GM18907 (cell line): Measurements from ENCODE around the gene PDIA6.
"Not testable (repeated sequence)": the region's sequence is repeated elsewhere in the genome, so short reads cannot be mapped to it uniquely, and the experiment has no call there.

Experiments
- ATAC-seq: cut with Tn5 transposase; IDR thresholded peaks from one replicate; pipeline ENCODE4 v1.9.1; 2021; ENCODE audit warnings: mild to moderate bottlenecking, moderate library complexity; ENCODE audit not compliant: unreplicated experiment

Gene PDIA6

GRCh38 chr2:10785260-10785659 lies 27.3 kb downstream of the PDIA6 start:
- no peak for ATAC-seq

GRCh38 chr2:10784719-10785118 lies 27.9 kb downstream of the PDIA6 start:
- ATAC-seq: no peak

GRCh38 chr2:10783421-10783820 lies 29.2 kb downstream of the PDIA6 start:
- ATAC-seq: no peak

- ATAC-seq: no peak
These were observed 30.8 kb downstream of the PDIA6 start for GRCh38 chr2:10781746-10782145.

- not testable (repeated sequence) for ATAC-seq
These were observed 31.8 kb downstream of the PDIA6 start for GRCh38 chr2:10780821-10781220.

GRCh38 chr2:10780491-10780820 lies 32.1 kb downstream of the PDIA6 start:
- ATAC-seq: no peak

- no peak for ATAC-seq
These were observed 32.7 kb downstream of the PDIA6 start for GRCh38 chr2:10779776-10780490.

- ATAC-seq: no peak
These were observed 33.9 kb downstream of the PDIA6 start for GRCh38 chr2:10778724-10779115.

- no peak for ATAC-seq
These were observed 34.5 kb downstream of the PDIA6 start for GRCh38 chr2:10777842-10778723.

GRCh38 chr2:10777111-10777841 lies 35.3 kb downstream of the PDIA6 start:
- no peak for ATAC-seq

GRCh38 chr2:10776231-10776977 lies 36.2 kb downstream of the PDIA6 start:
- no peak for ATAC-seq

GRCh38 chr2:10775831-10776230 lies 36.8 kb downstream of the PDIA6 start:
- no peak for ATAC-seq

GRCh38 chr2:10775021-10775780 lies 37.4 kb downstream of the PDIA6 start:
- no peak for ATAC-seq

GRCh38 chr2:10774394-10774793 lies 38.2 kb downstream of the PDIA6 start:
- ATAC-seq: no peak

- ATAC-seq: no peak
These were observed 38.7 kb downstream of the PDIA6 start for GRCh38 chr2:10773821-10774341.

- no peak for ATAC-seq
These were observed 39.7 kb downstream of the PDIA6 start for GRCh38 chr2:10772868-10773215.

- ATAC-seq: no peak
These were observed 40.3 kb downstream of the PDIA6 start for GRCh38 chr2:10772201-10772867.

- no peak for ATAC-seq
These were observed 40.8 kb downstream of the PDIA6 start for GRCh38 chr2:10771786-10772185.

- no peak for ATAC-seq
These were observed 41.4 kb downstream of the PDIA6 start for GRCh38 chr2:10770956-10771750.
